ENCODE measurements around the gene PRDM11.

The PRDM11 gene

GRCh38 chr11:45264839-45265515 lies 118.5 kb downstream of the PRDM11 start:
- DNase-seq: peak; percentile 61
- in situ Hi-C loops (cut with HindIII; ENCODE audit: low pct_ligation_motif_present, low pct_unique_long_range_greater_than_20kb, low sequenced_read_pairs): no loop called here

GRCh38 chr11:45265969-45266675 lies 119.7 kb downstream of the PRDM11 start:
- in situ Hi-C loops (cut with HindIII; ENCODE audit: low pct_ligation_motif_present, low pct_unique_long_range_greater_than_20kb, low sequenced_read_pairs): no loop called here
- no peak for DNase-seq

- in situ Hi-C loops (cut with HindIII; ENCODE audit: low pct_ligation_motif_present, low pct_unique_long_range_greater_than_20kb, low sequenced_read_pairs): no loop called here
- DNase-seq: peak; percentile 7
Observed at GRCh38 chr11:45266676-45267020, 120.2 kb downstream of the PRDM11 start.

GRCh38 chr11:45267052-45267451 lies 120.6 kb downstream of the PRDM11 start:
- in situ Hi-C loops (cut with HindIII; ENCODE audit: low pct_ligation_motif_present, low pct_unique_long_range_greater_than_20kb, low sequenced_read_pairs): no loop called here

GRCh38 chr11:45267652-45268299 lies 121.3 kb downstream of the PRDM11 start:
- in situ Hi-C loops (cut with HindIII; ENCODE audit: low pct_ligation_motif_present, low pct_unique_long_range_greater_than_20kb, low sequenced_read_pairs): no loop called here
- peak; percentile 51 for DNase-seq

More at GRCh38 chr11:45267052-45267451, 120.6 kb downstream of the PRDM11 start:
- DNase-seq: peak; percentile 12

- in situ Hi-C loops (cut with HindIII; ENCODE audit: low pct_ligation_motif_present, low pct_unique_long_range_greater_than_20kb, low sequenced_read_pairs): no loop called here
- DNase-seq: no peak
Observed at GRCh38 chr11:45269678-45270077, 123.2 kb downstream of the PRDM11 start.

GRCh38 chr11:45270946-45271716 lies 124.7 kb downstream of the PRDM11 start:
- in situ Hi-C loops (cut with HindIII; ENCODE audit: low pct_ligation_motif_present, low pct_unique_long_range_greater_than_20kb, low sequenced_read_pairs): no loop called here
- DNase-seq: no peak

GRCh38 chr11:45272701-45273100 lies 126.3 kb downstream of the PRDM11 start:
- in situ Hi-C loops (cut with HindIII; ENCODE audit: low pct_ligation_motif_present, low pct_unique_long_range_greater_than_20kb, low sequenced_read_pairs): no loop called here
- no peak for DNase-seq

GRCh38 chr11:45273509-45273908 lies 127.1 kb downstream of the PRDM11 start:
- no peak for DNase-seq
- in situ Hi-C loops (cut with HindIII; ENCODE audit: low pct_ligation_motif_present, low pct_unique_long_range_greater_than_20kb, low sequenced_read_pairs): no loop called here

GRCh38 chr11:45274206-45274605 lies 127.8 kb downstream of the PRDM11 start:
- DNase-seq: no peak
- in situ Hi-C loops (cut with HindIII; ENCODE audit: low pct_ligation_motif_present, low pct_unique_long_range_greater_than_20kb, low sequenced_read_pairs): no loop called here

GRCh38 chr11:45275828-45276227 lies 129.4 kb downstream of the PRDM11 start:
- in situ Hi-C loops (cut with HindIII; ENCODE audit: low pct_ligation_motif_present, low pct_unique_long_range_greater_than_20kb, low sequenced_read_pairs): no loop called here
- DNase-seq: no peak

GRCh38 chr11:45278714-45279113 lies 132.3 kb downstream of the PRDM11 start:
- no peak for DNase-seq
- in situ Hi-C loops (cut with HindIII; ENCODE audit: low pct_ligation_motif_present, low pct_unique_long_range_greater_than_20kb, low sequenced_read_pairs): no loop called here

- in situ Hi-C loops (cut with HindIII; ENCODE audit: low pct_ligation_motif_present, low pct_unique_long_range_greater_than_20kb, low sequenced_read_pairs): no loop called here
- no peak for DNase-seq
Observed at GRCh38 chr11:45279645-45280044, 133.2 kb downstream of the PRDM11 start.

GRCh38 chr11:45280449-45280848 lies 134.0 kb downstream of the PRDM11 start:
- no peak for DNase-seq
- in situ Hi-C loops (cut with HindIII; ENCODE audit: low pct_ligation_motif_present, low pct_unique_long_range_greater_than_20kb, low sequenced_read_pairs): no loop called here

GRCh38 chr11:45282081-45282480 lies 135.6 kb downstream of the PRDM11 start:
- in situ Hi-C loops (cut with HindIII; ENCODE audit: low pct_ligation_motif_present, low pct_unique_long_range_greater_than_20kb, low sequenced_read_pairs): no loop called here
- DNase-seq: no peak

All from ACHN (cell line).